ENCODE data around the gene HMGN4. TPM values are rescaled to one million over a fixed set of nuclear protein-coding genes. Genes with fewer than 3 reads are reported as not detected.
A peak's percentile ranks its signal among the peaks of the same experiment; 100 is the strongest.

Gene HMGN4
- total RNA-seq, 1 donor from 2014 or later: 81.8 TPM

- H3K27ac ChIP-seq: no peak overlapping the region
- peaks cover 25% of the 10 kb centered on the region for H3K27me3 ChIP-seq
- no peaks in the 10 kb centered on the region for H3K36me3 ChIP-seq
- no peak overlapping the region for H3K4me2 ChIP-seq
- TF ChIP-seq EZH2 (IDR thresholded peaks at IDR 0.05) (no peak), CTCF (IDR thresholded peaks at IDR 0.05) (no peak)
- Mint-ChIP-seq H3K36me3 (peaks cover 3% of the 10 kb centered on the region), H3K4me1 (peaks cover 11% of the 10 kb centered on the region), H3K27me3 (ENCODE audit: insufficient read depth, low read depth) (peaks cover 39% of the 10 kb centered on the region), H3K27ac (no peak overlapping the region), H3K4me3 (peak overlapping the region; percentile 62), H3K9me3 (peaks cover 20% of the 10 kb centered on the region)
- H3F3A ChIP-seq (ENCODE audit: low read depth): peaks cover 11% of the 10 kb centered on the region
- H4K20me1 ChIP-seq (ENCODE audit: low read depth): no peaks in the 10 kb centered on the region
- H3K9ac ChIP-seq: no peak overlapping the region
- H3K4me1 ChIP-seq: no peaks in the 10 kb centered on the region
- H2AFZ ChIP-seq (replicated peaks): no peak overlapping the region
- H3K9me3 ChIP-seq (ENCODE audit: low read depth): peaks cover 9% of the 10 kb centered on the region
- no peak for DNase-seq (ENCODE audit: low spot score)
- H3K79me2 ChIP-seq (ENCODE audit: low read depth): no peaks in the 10 kb centered on the region
- no peak overlapping the region for H3K4me3 ChIP-seq
Observed at GRCh38 chr6:26578279-26578678, 40.1 kb downstream of the HMGN4 start.

GRCh38 chr6:26578741-26579140 lies 40.6 kb downstream of the HMGN4 start:
- peak overlapping the region; percentile 62 for H3K4me3 Mint-ChIP-seq
- peaks cover 4% of the 10 kb centered on the region for H3K4me1 ChIP-seq
- H3K79me2 ChIP-seq (ENCODE audit: low read depth): no peaks in the 10 kb centered on the region
- H3K4me2 ChIP-seq: no peak overlapping the region
- H3K36me3 ChIP-seq: no peaks in the 10 kb centered on the region
- peaks cover 20% of the 10 kb centered on the region for H3K9me3 Mint-ChIP-seq
- H3K27ac ChIP-seq: no peak overlapping the region
- H3K9me3 ChIP-seq (ENCODE audit: low read depth): peaks cover 9% of the 10 kb centered on the region
- DNase-seq (ENCODE audit: low spot score): no peak
- H3K4me1 Mint-ChIP-seq: peaks cover 15% of the 10 kb centered on the region
- H3K27me3 ChIP-seq: peaks cover 25% of the 10 kb centered on the region
- no peaks in the 10 kb centered on the region for H4K20me1 ChIP-seq (ENCODE audit: low read depth)
- H2AFZ ChIP-seq (replicated peaks): no peak overlapping the region
- H3K27ac Mint-ChIP-seq: no peak overlapping the region
- peaks cover 11% of the 10 kb centered on the region for H3F3A ChIP-seq (ENCODE audit: low read depth)
- peaks cover 3% of the 10 kb centered on the region for H3K36me3 Mint-ChIP-seq
- no peak for TF ChIP-seq CTCF (IDR thresholded peaks at IDR 0.05)
- TF ChIP-seq EZH2 (IDR thresholded peaks at IDR 0.05): no peak
- TF ChIP-seq EZH2phosphoT487 (IDR thresholded peaks at IDR 0.05): no peak
- H3K27me3 Mint-ChIP-seq (ENCODE audit: insufficient read depth, low read depth): peaks cover 37% of the 10 kb centered on the region
- H3K9ac ChIP-seq: no peak overlapping the region
- no peak overlapping the region for H3K4me3 ChIP-seq

GRCh38 chr6:26581164-26581915 lies 43.2 kb downstream of the HMGN4 start:
- H3K4me1 ChIP-seq: peaks cover 7% of the 10 kb centered on the region
- DNase-seq (ENCODE audit: low spot score): no peak
- no peak overlapping the region for H3K4me3 ChIP-seq
- H4K20me1 ChIP-seq (ENCODE audit: low read depth): no peaks in the 10 kb centered on the region
- H3K9me3 ChIP-seq (ENCODE audit: low read depth): peaks cover 9% of the 10 kb centered on the region
- no peak overlapping the region for H3K4me2 ChIP-seq
- Mint-ChIP-seq H3K4me3 (no peak overlapping the region), H3K27ac (no peak overlapping the region), H3K27me3 (ENCODE audit: insufficient read depth, low read depth) (peaks cover 28% of the 10 kb centered on the region), H3K4me1 (peaks cover 17% of the 10 kb centered on the region), H3K9me3 (peaks cover 20% of the 10 kb centered on the region), H3K36me3 (peaks cover 3% of the 10 kb centered on the region)
- peaks cover 2% of the 10 kb centered on the region for H3F3A ChIP-seq (ENCODE audit: low read depth)
- no peaks in the 10 kb centered on the region for H3K79me2 ChIP-seq (ENCODE audit: low read depth)
- H2AFZ ChIP-seq (replicated peaks): no peak overlapping the region
- no peak overlapping the region for H3K27ac ChIP-seq
- no peak overlapping the region for H3K9ac ChIP-seq
- H3K36me3 ChIP-seq: no peaks in the 10 kb centered on the region
- no peak for TF ChIP-seq EZH2 (IDR thresholded peaks at IDR 0.05)
- TF ChIP-seq CTCF (IDR thresholded peaks at IDR 0.05): no peak
- no peak for TF ChIP-seq EZH2phosphoT487 (IDR thresholded peaks at IDR 0.05)
- peaks cover 41% of the 10 kb centered on the region for H3K27me3 ChIP-seq

All from neural progenitor cell (in vitro differentiated cells).